NCI-H146 treated with DMSO at 0.1 percent for 48 hours (cell line): ENCODE measurements around the gene HLA-DPB1.
"Not testable (repeated sequence)": the region's sequence is repeated elsewhere in the genome, so short reads cannot be mapped to it uniquely, and the experiment has no call there.

ENCODE experiments used
- DNase-seq: peaks from one replicate; lab custom pipeline; 2025; ENCODE audit not compliant: unreplicated experiment; lab: John Stamatoyannopoulos, UW

HLA-DPB1 gene

DNA sequence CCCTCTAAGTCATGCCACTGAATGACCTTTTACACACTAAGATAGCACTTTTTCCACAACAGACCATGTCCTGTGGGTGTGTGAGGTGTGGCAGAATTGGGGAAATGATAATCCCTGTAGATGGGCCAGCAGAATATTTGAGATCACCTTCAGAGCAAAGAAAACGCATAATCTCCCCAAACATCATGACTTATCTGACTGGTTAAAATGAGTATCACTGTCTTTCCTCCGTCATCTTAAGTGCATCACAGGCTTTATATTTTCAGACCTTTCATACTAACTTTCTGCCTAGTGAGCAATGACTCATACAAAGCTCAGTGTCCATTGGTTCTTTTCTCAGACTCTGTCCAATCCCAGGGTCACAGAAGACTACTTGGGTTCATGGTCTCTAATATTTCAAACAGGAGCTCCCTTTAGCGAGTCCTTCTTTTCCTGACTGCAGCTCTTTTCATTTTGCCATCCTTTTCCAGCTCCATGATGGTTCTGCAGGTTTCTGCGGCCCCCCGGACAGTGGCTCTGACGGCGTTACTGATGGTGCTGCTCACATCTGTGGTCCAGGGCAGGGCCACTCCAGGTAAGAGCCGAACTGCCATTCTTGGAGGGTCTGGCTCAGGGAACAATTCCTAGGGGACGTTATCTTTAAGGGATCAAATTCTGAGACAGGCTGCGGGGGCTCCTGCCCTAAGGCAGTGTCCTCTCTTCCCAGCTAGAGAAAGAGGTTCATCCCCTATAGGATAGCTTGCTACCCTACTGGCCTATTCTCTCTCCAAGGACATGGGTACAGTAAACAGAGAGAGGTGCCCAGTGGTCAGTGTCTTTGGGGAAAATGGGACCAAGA, at the start of gene HLA-DPB1:
Gene HLA-DPB1 (plus strand): TSS at position 423 of the 838 bp plus-strand sequence. CDS start 52 bp downstream, at position 475.
- no peak for DNase-seq

DNA sequence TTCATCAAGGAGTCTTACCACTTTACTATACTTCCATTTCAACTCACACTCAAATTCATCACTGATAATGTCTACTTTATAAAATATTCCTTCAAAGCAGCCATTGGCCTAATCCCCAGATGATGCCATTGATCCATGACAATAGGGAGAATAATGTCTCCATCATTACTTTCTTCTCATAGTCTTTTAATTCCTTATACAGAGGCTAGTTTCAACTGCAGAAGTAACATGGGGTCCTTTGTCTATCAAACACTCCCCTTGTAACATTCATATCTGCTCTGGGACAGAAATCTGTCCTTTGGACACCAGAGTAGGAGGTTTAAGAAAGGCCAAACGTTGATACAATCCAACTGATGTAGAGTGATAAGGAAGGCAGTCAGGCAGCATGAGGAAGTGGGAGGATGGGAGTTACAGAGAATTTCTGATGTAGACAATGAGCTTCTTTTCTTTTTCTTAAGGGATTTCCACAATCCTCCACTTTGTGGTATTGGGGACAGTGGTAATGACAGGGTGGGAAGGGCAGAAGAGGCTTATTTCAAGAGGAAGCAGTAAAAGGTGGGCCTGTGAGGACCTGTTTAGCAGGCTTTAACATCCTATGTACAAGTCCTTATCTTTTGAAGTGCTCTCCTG, 47.5 kb upstream of the HLA-DPB1 start:
- DNase-seq = no peak

GRCh38 chr6:33029328-33030184, 46.2 kb upstream of the HLA-DPB1 start:
- no peak for DNase-seq

DNA sequence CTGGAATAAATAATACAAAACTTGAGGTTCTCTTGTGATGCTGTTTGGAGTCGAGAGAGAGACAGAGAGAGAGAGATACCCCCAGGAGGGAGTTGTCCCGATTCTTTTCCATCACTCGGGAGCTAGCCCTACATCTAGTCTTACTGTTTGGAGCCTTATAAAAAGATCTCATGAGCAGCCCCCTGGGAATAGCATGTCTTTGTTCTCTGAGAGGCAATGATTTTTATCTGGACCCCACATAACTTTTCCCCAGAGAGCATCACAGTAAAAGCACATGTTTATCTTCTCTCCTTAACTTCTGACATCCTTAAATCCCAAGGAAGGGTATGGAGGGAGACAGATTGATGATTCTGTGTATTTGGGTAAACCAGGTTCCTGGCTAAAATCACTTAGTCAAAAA, 45.5 kb upstream of the HLA-DPB1 start:
- no peak for DNase-seq

DNA sequence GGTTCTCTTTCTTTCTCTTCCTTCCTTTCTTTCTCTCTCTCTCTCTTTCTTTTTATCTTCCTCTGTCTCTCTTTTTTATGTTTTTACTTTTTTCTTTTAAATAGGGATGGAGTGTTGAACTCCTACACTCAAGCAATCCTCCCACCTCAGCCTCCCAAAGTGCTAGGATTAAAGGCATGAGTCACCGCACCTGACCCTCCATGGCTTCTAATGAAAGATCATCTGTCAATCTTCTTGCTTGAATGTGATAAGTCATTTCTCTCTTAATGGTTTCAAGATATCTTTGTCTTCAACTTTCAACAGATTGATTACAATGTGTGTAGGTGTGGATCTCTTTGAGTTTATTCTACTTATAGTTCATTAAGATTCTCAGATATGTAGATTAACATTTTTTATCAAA, 41.2 kb upstream of the HLA-DPB1 start:
- no peak for DNase-seq

DNA sequence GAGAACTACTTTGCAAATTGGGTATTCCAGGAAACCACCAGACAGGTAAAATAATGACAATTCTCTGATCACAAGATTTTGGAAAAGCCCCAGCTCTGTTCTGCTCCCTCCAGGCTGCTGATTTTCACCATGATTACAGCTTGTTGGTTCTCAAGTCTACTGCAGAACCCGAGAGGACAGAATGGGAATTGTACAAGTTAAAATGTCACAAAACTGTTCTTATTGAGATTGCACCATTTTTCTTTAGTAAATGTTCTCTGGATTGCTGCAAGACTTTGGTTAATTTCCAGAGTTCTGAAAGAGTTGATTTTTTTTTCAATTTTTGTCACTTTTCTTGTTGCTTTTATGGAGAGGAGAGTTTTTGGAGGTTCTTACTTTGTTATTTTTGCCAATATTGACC, 39.3 kb upstream of the HLA-DPB1 start:
- no peak for DNase-seq

GRCh38 chr6:33040157-33040556, 35.6 kb upstream of the HLA-DPB1 start:
- DNase-seq = no peak

- DNase-seq = no peak
These were observed 26.3 kb upstream of the HLA-DPB1 start for GRCh38 chr6:33049323-33050013.

DNA sequence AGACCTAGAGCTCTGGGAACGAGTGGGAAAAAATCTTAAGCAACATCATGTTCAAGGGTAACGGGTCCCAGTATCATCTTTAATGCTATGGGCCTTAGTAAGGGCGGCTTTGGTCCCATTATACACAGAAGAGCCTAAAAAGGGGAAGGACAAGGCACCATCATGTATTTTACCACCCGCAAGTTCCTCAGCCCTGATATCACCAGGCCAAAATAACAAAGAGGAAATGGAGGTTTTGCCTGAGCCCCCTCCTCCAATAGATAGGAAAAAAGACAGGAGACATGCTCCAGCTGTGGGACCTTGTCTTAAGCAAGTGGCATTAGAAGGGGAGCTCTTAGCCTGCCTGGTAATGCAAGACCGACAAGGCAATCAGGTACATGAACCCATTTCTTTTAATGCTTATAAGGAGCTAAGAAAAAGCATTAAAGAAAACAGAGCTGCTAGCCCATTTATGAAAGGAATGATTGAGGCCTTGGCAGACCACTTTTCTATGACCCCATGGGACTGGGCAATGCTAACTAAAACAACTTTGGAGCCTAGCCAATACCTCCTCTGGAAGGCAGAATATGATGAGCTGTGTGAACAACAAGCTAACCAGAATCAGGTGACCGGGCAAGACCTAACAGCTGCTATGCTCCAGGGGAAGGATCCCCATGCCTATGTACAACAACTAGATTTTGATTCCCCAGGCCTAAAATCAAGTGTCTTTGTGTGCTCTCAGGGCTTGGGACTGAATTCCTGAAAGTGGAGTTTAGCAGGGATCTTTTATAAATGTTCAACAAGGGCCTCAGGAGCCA, 25.6 kb upstream of the HLA-DPB1 start:
- no peak for DNase-seq

DNA sequence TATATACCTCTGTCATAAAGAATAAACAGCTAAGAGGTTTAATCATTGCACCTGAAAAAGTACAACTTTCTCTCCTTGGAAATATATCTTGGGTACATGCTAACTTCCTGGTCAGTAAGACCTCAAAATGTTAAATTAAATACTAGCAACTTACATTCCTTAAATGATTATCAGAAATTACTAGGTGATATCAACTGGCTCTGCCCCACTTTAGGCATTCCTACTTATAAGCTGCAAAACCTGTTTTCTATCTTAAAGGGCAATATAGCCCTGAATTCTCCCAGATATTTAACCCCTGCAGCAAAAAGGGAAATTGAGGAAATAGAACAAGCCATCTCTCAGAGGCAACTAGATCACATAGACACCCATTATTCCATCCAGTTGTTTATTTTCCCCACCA, 23.2 kb upstream of the HLA-DPB1 start:
- no peak for DNase-seq

- no peak for DNase-seq
These were observed 22.6 kb upstream of the HLA-DPB1 start for GRCh38 chr6:33053230-33053629.

DNA sequence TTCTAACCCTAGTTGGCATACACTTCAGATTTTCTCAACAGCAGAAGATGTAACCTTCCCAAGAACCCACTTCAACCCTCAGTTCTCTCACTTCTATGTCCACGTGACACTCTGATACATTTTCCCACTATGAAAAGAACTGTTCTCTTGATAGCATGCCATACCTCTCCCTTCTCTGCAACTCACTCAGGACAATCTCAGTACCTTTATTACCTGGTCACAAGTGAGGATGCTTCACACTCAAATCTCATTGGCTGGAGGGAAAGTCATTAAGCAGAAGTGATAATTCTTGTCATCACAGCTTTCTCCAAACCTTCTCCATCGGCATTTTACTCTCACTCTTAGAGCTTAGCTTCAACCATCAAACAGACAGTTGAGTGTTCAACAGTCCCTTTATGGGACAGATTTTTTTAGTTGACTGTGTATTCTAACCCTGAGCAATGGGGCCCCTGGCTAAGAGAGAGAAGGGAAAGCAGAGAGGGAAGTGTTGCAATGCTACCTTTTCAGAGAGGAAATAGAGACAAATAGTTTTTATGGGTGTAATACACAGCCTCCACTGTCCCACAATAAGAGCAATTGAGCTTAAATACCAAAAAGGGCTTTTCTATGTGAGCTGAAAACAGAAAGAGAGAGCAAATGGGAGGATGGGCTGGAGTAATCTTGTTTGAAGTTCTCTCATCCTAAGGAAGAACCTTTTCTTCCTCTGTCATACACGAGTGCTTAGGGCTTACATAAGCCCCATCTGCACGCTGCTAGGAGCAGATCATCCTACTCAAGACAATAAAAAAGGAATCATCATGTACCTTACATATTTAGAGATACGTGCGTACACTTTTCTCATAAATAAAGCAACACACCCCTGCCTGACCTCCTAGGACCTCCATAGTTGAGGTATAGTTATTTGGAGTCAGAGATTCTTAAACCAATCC, 18.3 kb upstream of the HLA-DPB1 start:
- no peak for DNase-seq

- no peak for DNase-seq
These were observed 13.8 kb upstream of the HLA-DPB1 start for GRCh38 chr6:33061987-33062386.

GRCh38 chr6:33063435-33063834, 12.4 kb upstream of the HLA-DPB1 start:
- not testable (repeated sequence) for DNase-seq

- no peak for DNase-seq
These were observed 11.1 kb upstream of the HLA-DPB1 start for GRCh38 chr6:33064723-33065122.

DNA sequence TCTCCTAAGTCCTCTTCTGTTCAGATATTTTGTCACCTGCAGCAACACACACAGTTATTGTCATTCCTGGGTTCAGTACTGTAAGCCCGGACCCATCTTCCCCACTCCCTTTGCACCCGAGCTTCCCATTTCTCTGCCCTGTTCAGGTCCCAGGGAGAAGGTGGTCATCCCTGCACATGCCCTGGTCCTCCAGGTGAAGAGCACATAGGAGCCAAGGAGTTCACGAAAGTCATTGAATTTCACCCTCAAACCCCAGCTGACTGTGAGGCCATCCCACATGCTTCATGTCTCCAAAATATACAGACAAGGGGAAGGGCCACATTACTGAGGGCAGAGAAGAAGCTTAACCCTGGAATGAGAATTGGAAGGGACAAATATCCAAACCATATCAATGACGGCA, 10.5 kb upstream of the HLA-DPB1 start:
- DNase-seq = no peak

GRCh38 chr6:33066917-33067521, 8.8 kb upstream of the HLA-DPB1 start:
- DNase-seq = no peak

GRCh38 chr6:33069021-33069738, 6.6 kb upstream of the HLA-DPB1 start:
- DNase-seq = no peak
